Effector CD4-positive, alpha-beta T cell (primary cell): ENCODE data around the gene FSD1.
A peak's percentile ranks its signal among the peaks of the same experiment; 100 is the strongest.

Experiments used
- DNase-seq: peaks from one replicate; pipeline ENCODE4 v3.0.0-alpha.2; 2020

The FSD1 gene

DNA sequence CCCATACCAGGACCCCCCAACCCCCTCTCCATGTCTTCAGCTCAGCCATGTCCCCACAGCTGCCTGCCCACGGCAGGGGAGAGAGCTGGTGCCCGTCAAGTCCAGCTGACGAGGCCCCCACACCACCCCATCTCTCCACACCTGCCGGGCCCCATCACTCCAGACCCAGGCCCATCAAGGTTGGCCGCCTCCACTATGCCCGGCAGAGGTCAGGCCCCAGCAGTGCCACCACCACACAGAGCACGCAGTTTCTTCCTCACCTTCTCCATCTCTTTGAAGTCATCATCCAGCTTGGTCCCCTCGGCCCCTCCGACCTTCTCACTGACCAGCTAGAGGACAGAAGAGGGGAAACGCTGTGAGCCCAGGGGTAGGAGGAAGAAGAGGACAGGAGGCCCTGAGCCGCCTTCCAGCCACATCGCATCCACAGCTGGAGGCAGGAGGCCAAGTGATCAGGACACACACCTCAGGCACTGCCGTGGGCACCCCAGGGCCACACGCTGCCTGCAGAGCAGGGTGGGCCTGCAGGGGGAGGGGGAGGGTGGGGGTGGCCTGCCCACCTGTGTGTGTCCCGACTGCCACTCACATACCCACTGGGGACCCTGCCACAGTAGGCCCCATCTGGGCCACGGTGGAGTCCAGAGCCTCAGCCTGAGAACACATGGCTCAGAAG is 62.4 kb downstream of the FSD1 start:
- no peak for DNase-seq

DNA sequence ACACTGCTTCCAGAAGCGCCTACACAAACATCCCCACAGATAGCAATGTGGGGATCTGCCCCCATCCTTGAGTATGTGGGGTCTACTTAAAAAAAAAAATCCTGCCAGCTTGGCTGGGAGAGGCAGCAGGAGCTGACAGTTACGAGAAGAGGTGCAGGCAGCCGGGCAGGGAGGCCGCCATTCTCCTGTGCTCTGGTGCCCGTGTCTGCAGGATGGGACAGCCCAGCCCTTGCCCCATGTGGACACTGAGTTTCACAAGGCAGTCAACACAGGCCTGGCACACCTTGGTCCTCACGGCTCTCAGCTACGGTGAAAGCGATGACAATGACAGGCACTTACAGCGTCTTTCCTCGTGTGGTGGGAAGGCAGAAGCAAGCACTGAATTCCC is 62.9 kb downstream of the FSD1 start:
- no peak for DNase-seq

DNA sequence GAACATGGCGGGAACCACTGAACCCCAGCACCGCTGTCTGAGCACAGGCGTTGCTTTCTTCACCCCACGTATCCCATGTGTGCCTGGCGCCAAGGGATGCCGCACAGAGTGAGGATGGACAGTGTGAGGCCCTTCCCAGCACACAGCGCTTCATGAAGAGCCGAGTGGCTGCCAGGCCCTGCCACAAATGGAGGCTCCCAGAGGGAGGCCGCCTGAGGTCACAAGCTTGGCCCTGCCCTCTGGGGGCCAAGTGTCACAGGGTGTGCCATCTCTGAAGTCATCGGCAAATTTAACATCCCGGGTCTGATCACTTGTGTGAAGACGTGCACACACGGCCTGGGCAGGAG is 63.4 kb downstream of the FSD1 start:
- no peak for DNase-seq

DNA sequence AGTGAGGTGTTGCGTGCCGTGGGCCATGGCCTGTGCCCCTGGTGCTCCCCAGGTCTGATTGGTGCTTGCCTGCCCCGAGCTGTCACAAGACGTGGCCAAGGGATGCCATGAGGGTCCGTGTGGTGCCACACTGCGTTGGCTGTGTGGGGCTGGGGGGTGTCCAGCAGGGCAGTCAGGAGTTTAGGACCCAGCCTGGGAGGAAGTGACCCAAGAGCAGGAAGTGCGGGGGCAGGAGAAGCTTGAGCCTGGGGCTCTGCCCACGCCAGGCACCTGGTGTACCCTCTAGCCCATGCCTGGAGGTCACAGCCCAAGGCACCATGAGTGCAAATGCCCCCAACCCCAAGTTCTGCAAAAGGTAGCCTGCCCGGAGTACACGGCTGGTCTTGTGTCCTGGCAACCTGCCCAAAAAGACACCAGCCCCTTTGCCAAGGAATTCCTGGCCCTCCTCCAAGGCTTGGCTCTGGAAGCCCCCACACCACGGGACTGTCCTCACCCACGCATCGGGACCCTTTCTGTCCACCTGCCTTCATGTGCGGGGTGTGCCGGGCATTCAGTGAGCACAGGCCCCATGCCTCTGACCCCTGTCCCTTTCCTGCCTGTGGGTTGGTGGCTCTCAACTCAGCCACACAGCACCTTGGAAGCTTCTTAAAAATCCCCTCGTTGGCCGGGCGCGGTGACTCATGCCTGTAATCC is 63.9 kb downstream of the FSD1 start:
- no peak for DNase-seq

DNA sequence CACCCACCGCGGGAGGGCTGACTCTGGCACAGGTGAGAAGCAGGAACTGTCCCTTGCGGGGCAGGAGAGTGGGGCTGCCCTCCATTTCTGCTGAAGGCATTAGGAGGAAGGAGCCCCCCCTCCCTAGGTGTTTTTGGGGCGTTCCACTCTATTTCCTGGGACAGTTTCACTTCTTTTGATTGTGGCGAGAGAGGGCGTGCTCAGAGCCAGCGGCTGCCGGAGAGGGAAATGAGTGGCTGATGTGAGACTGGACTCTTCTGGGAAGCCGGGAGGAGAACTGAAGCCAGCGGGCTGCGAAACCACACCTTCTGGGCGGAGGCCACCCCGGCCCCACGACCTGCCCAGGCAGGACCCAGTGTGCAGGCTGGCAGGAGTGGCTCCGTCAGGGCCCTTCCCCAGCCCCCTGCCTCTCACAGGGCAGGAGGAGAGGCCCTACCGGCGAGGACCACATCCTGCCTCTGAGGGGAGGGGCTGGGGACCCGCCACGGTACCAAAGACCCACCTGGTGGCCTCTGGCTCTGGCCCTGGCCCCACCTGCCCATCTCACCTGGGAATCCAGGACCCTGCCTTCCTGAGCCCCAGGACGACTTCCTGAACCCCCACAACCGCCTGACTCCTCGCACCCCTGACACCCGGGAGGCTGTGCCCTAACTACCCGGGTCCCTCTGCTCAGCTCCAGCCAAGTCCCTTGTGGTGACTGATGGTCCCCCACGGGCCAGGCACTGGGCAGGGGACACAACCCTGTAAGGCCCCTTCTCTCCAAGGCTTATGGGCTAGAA is 64.9 kb downstream of the FSD1 start:
- peak; percentile 53 for DNase-seq

DNA sequence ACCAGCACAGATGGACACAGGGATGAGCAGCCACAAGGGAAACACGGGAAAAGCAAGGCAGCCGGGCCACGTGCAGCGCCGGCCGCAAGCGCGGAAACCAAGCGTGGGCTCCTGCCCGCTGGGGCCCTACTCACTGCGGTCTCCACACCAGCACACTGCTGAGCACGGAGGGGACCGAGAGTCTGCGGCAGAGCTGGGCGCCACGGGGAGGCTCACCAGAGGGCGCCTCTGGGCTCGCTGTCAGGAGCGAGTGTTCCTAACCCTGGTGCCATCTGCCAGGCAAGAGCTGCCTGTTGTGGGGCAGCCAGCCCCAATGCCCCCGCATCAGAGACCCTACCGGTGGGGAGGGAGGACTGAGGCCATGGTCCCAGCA is 65.5 kb downstream of the FSD1 start:
- peak; percentile 59 for DNase-seq

DNA sequence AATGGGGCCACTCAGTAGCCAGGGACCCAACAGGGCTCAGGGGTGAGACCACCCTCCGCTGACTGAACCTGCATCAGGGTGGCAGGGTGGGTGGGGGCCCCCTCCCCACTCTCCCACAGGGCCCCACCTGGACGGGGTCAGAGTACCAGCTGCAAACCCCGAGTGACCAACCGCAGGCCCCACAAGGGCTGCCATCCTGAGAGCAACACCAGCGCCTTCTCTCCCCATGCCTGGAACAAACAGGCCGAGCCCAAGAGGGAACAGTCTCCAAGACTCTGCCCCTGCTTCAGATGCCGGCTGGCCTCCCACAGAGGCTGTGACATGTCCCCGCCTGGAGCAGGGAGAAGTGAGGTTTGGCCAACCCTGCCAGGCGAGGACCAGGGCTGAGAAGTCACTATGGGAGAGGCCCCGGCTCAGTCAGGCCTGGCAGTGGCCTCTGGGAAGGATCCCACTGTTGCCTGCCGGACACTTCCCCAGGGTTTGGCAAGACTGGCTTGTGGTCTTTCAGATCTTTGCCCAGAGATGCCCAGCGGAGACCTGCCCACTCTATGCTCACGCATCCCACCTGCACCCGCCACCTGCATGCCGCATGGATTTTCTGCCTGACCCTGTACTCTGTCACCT is 66.1 kb downstream of the FSD1 start:
- DNase-seq: no peak

DNA sequence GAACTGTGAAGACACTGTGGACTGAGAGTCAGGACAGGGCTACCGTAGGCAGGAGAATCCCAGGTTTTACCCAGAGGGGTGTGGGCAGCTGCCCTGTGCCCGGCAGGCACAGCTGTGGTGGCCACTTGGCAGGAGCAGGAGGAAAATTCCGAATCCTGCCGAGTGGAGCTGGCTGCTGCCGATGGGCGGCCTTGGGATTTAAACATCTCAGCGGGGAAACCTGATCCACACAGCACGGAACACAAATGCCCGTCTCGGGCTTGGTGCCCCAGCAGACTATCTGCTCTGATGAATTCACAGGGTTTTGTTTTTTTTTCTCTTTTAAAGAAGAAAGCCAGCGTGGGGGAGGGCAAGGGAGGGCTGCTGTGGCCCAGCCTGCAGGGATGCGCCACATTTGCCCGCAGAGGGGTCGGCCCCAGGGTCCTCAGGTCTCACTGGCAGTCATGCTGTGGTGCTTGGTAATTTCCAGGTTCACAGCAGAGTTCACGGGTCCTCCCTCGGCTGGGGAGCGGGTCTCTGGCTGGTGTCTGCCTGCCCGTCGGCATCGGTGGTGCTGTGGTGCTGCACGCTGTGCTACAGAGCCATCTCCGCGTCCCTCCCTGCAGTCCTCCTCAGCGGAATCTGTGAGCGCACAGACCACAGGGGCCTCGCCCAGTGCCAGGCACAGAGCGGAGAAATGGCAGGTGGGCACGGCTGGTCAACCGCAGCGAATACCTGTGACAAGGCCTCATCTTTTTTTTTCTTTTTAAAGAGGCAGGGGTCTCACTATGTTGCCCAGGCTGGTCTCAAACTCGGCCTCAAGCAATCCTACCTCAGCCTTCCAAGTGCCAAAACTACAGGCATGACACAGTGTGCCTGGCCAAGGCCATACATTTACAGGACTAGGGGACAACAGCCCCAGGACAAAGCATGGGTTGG is 67.1 kb downstream of the FSD1 start:
- DNase-seq: no peak

DNA sequence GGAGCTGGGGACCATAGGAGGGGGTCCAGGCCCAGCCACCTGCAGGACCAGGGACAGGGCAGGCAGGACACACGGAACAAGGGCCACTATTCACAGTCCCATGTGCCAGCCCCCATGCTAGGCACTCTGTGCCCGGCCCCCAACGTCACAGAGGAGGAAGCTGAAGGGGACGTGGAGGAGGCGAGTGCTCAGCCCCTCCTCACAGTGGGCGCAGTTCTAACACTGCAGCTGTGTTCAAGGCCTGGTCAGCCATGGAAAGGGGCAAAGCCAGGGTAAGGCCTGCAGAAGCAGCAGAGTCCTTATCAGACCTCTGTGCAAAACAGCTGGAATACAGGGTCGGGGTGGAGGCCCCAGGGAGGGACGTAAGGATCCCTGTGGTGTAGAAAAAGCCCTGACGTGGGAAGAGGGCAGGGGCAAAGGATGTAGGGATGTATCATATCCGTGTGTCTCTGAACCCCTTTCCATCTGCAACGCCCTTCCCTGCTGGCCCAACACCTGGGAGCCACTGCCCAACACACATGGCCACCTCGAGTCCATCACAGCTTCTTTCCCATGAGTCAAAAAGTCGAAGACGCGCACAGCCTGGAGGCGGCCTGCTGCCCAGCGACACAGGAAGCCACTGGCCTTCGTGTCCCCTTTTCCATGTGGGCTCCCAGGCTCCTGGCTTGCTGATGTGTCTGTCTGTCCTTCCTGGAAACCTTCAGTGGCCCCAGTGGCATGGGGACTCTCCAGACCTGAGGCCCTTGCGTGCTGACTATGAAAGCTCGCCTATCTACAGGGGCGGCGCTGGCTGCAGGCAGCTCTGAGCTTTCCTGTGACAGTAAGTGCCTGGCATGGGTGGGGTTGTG is 68.0 kb downstream of the FSD1 start:
- no peak for DNase-seq

DNA sequence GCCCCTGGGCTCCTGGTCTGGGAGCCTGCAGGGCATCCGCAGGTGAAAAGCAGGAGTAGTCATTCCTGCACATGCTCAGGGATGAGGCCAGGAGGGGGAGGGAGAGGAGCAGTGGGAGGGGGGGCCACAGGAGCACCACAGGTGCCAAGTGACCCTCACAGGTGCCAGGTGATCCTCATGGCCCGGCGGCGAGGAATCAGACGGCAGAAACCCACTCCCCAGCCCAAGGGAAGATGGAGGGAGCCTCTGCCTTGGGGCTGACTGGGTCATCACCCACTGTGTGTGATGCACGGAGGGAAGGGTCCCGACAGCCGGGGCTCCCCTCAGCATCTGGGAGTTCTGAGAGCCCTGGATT is 68.6 kb downstream of the FSD1 start:
- no peak for DNase-seq
